GM12892 (cell line): Measurements from ENCODE around the gene GDAP2.

Source experiments
- POLR2A ChIP-seq: IDR thresholded peaks from 2 replicates; pipeline ENCODE4 v1.6.1; 2011; ENCODE audit warnings: low read depth, low read length, control low read depth
- POLR2AphosphoS5 ChIP-seq: IDR thresholded peaks from 2 replicates; pipeline ENCODE4 v1.6.1; 2011; ENCODE audit warnings: low read depth, low read length, control low read depth
- TAF1 ChIP-seq: IDR thresholded peaks from 2 replicates; pipeline ENCODE4 v1.6.1; 2011; ENCODE audit warnings: low read depth, mild to moderate bottlenecking, control low read depth, low read length, borderline replicate concordance

GRCh38 chr1:117841117-117841650, 88.2 kb downstream of the GDAP2 start:
- TF ChIP-seq TAF1 = no peak
- no peak for TF ChIP-seq POLR2A
- no peak for TF ChIP-seq POLR2AphosphoS5
